PC-3 (cell line): Measurements from ENCODE around the gene NAALADL1. TPM values are rescaled to one million over a fixed set of nuclear protein-coding genes. Genes with fewer than 3 reads are reported as not detected.

Source experiments
- ATAC-seq: fragments of 200-7000 bp; cut with Tn5 transposase; 2 replicates; pipeline ENCODE4 v1.9.1; 2020; ENCODE audit warnings: mild to moderate bottlenecking, moderate library complexity
- BruUV-seq: library from RNA; stranded (reverse); fragments of 400-500 nt; replicated peaks from 2 replicates; lab custom pipeline; 2021; lab: Mats Ljungman, UMichigan
- CTCF ChIA-PET: fragments of 300-600 bp; sonication (Branson Sonifier 250); formaldehyde crosslinking; loops from one replicate; lab custom pipeline; 2022; ENCODE audit warnings: antibody characterized with exemption; lab: Charles Lee
- POLR2A ChIA-PET: fragments of 300-600 bp; sonication (Branson Sonifier 250); formaldehyde crosslinking; loops from one replicate; lab custom pipeline; 2022; ENCODE audit warnings: antibody characterized with exemption; ENCODE audit not compliant: unreplicated experiment; lab: Charles Lee
- DNase-seq: peaks from one replicate; pipeline ENCODE4 v3.0.0-alpha.2; 2015
- H2AFZ ChIP-seq: fragments of 300-600 bp; sonication (generic); 2 replicates; pipeline ENCODE4 v1.6.0; 2016; ENCODE audit warnings: antibody characterized with exemption, low read length
- H3F3A ChIP-seq: fragments of 300-600 bp; sonication (generic); one replicate; pipeline ENCODE4 v1.6.0; 2017; ENCODE audit warnings: antibody characterized with exemption, low read length, control low read depth, mild to moderate bottlenecking; ENCODE audit not compliant: unreplicated experiment
- H3K27ac ChIP-seq: fragments of 300-600 bp; sonication (generic); 2 replicates; pipeline ENCODE4 v1.5.1; 2016; ENCODE audit warnings: mild to moderate bottlenecking, low read length
- H3K27me3 ChIP-seq: fragments of 300-600 bp; sonication (generic); 2 replicates; pipeline ENCODE4 v1.6.1; 2016; ENCODE audit warnings: low read length, mixed read lengths
- H3K36me3 ChIP-seq: fragments of 300-600 bp; sonication (generic); 2 replicates; pipeline ENCODE4 v1.6.1; 2016; ENCODE audit warnings: low read depth, mixed run types, low read length, mixed read lengths
- H3K4me1 ChIP-seq: fragments of 300-600 bp; sonication (generic); 2 replicates; pipeline ENCODE4 v1.5.1; 2016; ENCODE audit warnings: low read length; ENCODE audit not compliant: insufficient read depth
- H3K4me2 ChIP-seq: fragments of 300-600 bp; sonication (generic); 2 replicates; pipeline ENCODE4 v1.6.0; 2016; ENCODE audit warnings: low read length
- H3K4me3 ChIP-seq: fragments of 300-600 bp; sonication (generic); 2 replicates; pipeline ENCODE4 v1.5.1; 2016; ENCODE audit warnings: mild to moderate bottlenecking, low read length, mixed read lengths
- H3K79me2 ChIP-seq: fragments of 300-600 bp; sonication (generic); 2 replicates; pipeline ENCODE4 v1.6.1; 2017; ENCODE audit warnings: low read length, mixed read lengths
- H3K9ac ChIP-seq: fragments of 300-600 bp; sonication (generic); 2 replicates; pipeline ENCODE4 v1.6.0; 2016; ENCODE audit warnings: mild to moderate bottlenecking, low read length
- H3K9me2 ChIP-seq: fragments of 300-600 bp; sonication (generic); replicated peaks from 2 replicates; pipeline ENCODE4 v1.6.1; 2016; ENCODE audit warnings: mixed run types, low read length, mixed read lengths
- H3K9me3 ChIP-seq: fragments of 300-600 bp; sonication (generic); 2 replicates; pipeline ENCODE4 v1.6.1; 2016; ENCODE audit warnings: low read length, mixed read lengths
- H4K20me1 ChIP-seq: fragments of 300-600 bp; sonication (generic); 2 replicates; pipeline ENCODE4 v1.6.1; 2016; ENCODE audit warnings: low read length, mixed read lengths
- CTCF ChIP-seq: fragments of 300-600 bp; sonication (generic); conservative IDR thresholded peaks from 2 replicates; pipeline ENCODE4 v1.5.1; 2017; ENCODE audit warnings: antibody characterized with exemption, low read depth, mild to moderate bottlenecking, low read length
- EZH2 ChIP-seq: fragments of 300-600 bp; sonication (generic); IDR thresholded peaks from one replicate; pipeline ENCODE4 v1.6.1; 2017; ENCODE audit warnings: antibody characterized with exemption, mild to moderate bottlenecking, low read length; ENCODE audit not compliant: unreplicated experiment
- EZH2phosphoT487 ChIP-seq: fragments of 300-600 bp; sonication (generic); IDR thresholded peaks from 2 replicates; pipeline ENCODE4 v1.6.1; 2018; ENCODE audit warnings: mild to moderate bottlenecking, antibody characterized with exemption, low read length, borderline replicate concordance
- intact Hi-C: fragments of 100-400 bp; cut with micrococcal nuclease; formaldehyde crosslinking; loops from 2 replicates; pipeline ENCODE4 v1.9.0; 2023
- total RNA-seq: library from RNA; depleted of rRNA; stranded (reverse); fragments of >200 nt; gene quantifications from 2 replicates; pipeline ENCODE4 v1.2.3, GENCODE V29; 2014

Gene NAALADL1
- total RNA-seq, 1 experiment from 2014 or later, result 0.47 TPM

GRCh38 chr11:65055538-65055937, 2.8 kb downstream of the NAALADL1 start:
- H4K20me1 ChIP-seq, result no peaks in the 10 kb centered on the region
- intact Hi-C loops, result no loop called here
- ATAC-seq, result no peak
- H2AFZ ChIP-seq, result no peak overlapping the region
- H3K4me1 ChIP-seq, result no peaks in the 10 kb centered on the region
- no peaks in the 10 kb centered on the region for H3K9me3 ChIP-seq
- no peak for DNase-seq
- TF ChIP-seq EZH2phosphoT487 (no peak), CTCF (no peak), EZH2 (no peak)
- BruUV-seq, result no TSS peak
- POLR2A ChIA-PET, result no interaction called here
- no peaks in the 10 kb centered on the region for H3K9me2 ChIP-seq
- no peak overlapping the region for H3K27ac ChIP-seq
- no peaks in the 10 kb centered on the region for H3K27me3 ChIP-seq
- no peaks in the 10 kb centered on the region for H3K79me2 ChIP-seq
- no peaks in the 10 kb centered on the region for H3F3A ChIP-seq
- H3K9ac ChIP-seq, result no peak overlapping the region
- H3K36me3 ChIP-seq, result no peaks in the 10 kb centered on the region
- no peak overlapping the region for H3K4me3 ChIP-seq
- CTCF ChIA-PET, result interaction anchor here (0.6 kb wide), 1 partner anchor 19 kb away, joined by 6 read pairs; no protein-coding TSS in a partner anchor
- no peak overlapping the region for H3K4me2 ChIP-seq

- Histone ChIP-seq H3K4me2 (no peak overlapping the region), H3K4me1 (no peaks in the 10 kb centered on the region), H3K9ac (no peak overlapping the region), H3F3A (no peaks in the 10 kb centered on the region), H3K9me2 (no peaks in the 10 kb centered on the region), H3K36me3 (no peaks in the 10 kb centered on the region), H2AFZ (no peak overlapping the region), H3K27ac (no peak overlapping the region), H4K20me1 (no peaks in the 10 kb centered on the region), H3K4me3 (no peak overlapping the region), H3K27me3 (no peaks in the 10 kb centered on the region), H3K9me3 (no peaks in the 10 kb centered on the region), H3K79me2 (no peaks in the 10 kb centered on the region)
- no peak for TF ChIP-seq CTCF
- DNase-seq (no peak), ATAC-seq (no peak)
- intact Hi-C loops, result no loop called here
- BruUV-seq, result no TSS peak
- ChIA-PET CTCF (no interaction called here), POLR2A (no interaction called here)
Observed at GRCh38 chr11:65053827-65054508, 4.4 kb downstream of the NAALADL1 start.

- Histone ChIP-seq H3K79me2 (no peaks in the 10 kb centered on the region), H3K27ac (no peak overlapping the region), H3K9me3 (no peaks in the 10 kb centered on the region), H2AFZ (no peak overlapping the region), H3K27me3 (no peaks in the 10 kb centered on the region), H3K4me2 (no peak overlapping the region), H4K20me1 (no peaks in the 10 kb centered on the region), H3K9ac (no peak overlapping the region), H3F3A (no peaks in the 10 kb centered on the region), H3K9me2 (no peaks in the 10 kb centered on the region), H3K4me1 (no peaks in the 10 kb centered on the region), H3K36me3 (no peaks in the 10 kb centered on the region), H3K4me3 (no peak overlapping the region)
- TF ChIP-seq EZH2phosphoT487 (no peak), EZH2 (no peak), CTCF (no peak)
- intact Hi-C loops, result no loop called here
- ChIA-PET POLR2A (no interaction called here), CTCF (no interaction called here)
- ATAC-seq (no peak), DNase-seq (no peak)
- no TSS peak for BruUV-seq
Observed at GRCh38 chr11:65051398-65051858, 6.9 kb downstream of the NAALADL1 start.
